HUES6 (cell line): ENCODE measurements around the gene LAMA2.
"Not testable (repeated sequence)": the region's sequence is repeated elsewhere in the genome, so short reads cannot be mapped to it uniquely, and the experiment has no call there.

Experiments used
- H3K27ac ChIP-seq: 2 replicates; pipeline ENCODE4 v1.7.0; 2013; ENCODE audit warnings: low read depth, mild to moderate bottlenecking, low read length, inconsistent platforms
- H3K27me3 ChIP-seq: 2 replicates; pipeline ENCODE4 v1.6.1; 2013; ENCODE audit warnings: low read length; ENCODE audit not compliant: control insufficient read depth, insufficient read depth
- H3K36me3 ChIP-seq: 2 replicates; pipeline ENCODE4 v1.6.1; 2013; ENCODE audit warnings: low read length; ENCODE audit not compliant: control insufficient read depth, insufficient read depth
- H3K4me1 ChIP-seq: 2 replicates; pipeline ENCODE4 v1.6.1; 2013; ENCODE audit warnings: low read length; ENCODE audit not compliant: control insufficient read depth, insufficient read depth
- H3K4me3 ChIP-seq: 2 replicates; pipeline ENCODE4 v1.5.1; 2013; ENCODE audit warnings: low read depth, low read length
- H3K9ac ChIP-seq: one replicate; pipeline ENCODE4 v1.6.1; 2013; ENCODE audit warnings: mild to moderate bottlenecking, low read length
- H3K9me3 ChIP-seq: 2 replicates; pipeline ENCODE4 v1.6.1; 2013; ENCODE audit warnings: low read depth, low read length; ENCODE audit not compliant: control insufficient read depth, insufficient read depth

Gene LAMA2

DNA sequence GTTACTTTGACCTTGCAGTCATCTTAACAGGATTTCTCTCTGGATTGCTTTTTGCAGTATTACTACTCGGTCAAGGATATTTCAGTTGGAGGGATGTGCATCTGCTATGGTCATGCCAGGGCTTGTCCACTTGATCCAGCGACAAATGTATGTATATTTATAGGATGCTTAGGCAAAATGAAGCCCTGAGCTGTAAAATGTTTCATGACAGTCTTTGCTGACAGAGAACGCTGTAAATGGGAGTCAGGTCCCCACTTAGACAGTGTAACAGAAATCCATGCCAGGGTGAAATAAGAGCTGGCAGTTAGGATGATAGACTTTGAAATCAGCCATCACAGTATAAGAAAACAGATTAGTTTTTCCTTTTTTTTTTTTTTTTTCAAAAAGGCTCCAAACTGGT is 264.0 kb downstream of the LAMA2 start:
- no peaks in the 10 kb centered on the region for H3K36me3 ChIP-seq
- H3K4me3 ChIP-seq, result no peak overlapping the region
- H3K9ac ChIP-seq, result no peak overlapping the region
- no peaks in the 10 kb centered on the region for H3K4me1 ChIP-seq
- H3K27ac ChIP-seq, result peak overlapping the region; percentile 37; the same call in 1 of the 2 replicates
- H3K9me3 ChIP-seq, result no peaks in the 10 kb centered on the region
- no peaks in the 10 kb centered on the region for H3K27me3 ChIP-seq

DNA sequence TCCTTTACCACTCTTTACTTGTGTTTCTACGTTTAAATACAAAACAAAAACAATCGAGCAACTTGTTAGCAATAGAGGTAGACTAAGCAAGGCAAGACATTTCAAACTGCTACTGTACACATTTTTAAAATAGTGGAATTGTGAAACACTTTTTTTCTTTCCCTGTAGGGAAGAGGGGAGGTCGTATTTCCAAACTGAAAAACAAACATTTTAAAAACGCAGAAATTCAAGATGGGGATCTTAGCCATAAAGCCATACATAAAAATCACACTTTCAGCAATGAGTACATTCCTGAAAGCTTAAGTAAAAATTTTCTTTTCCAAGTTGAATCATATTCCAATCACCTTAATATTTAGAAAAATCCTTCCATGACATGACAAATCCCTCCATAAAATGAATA is 267.6 kb downstream of the LAMA2 start:
- H3K4me1 ChIP-seq, result no peaks in the 10 kb centered on the region
- no peak overlapping the region for H3K27ac ChIP-seq
- H3K9me3 ChIP-seq, result no peaks in the 10 kb centered on the region
- no peak overlapping the region for H3K4me3 ChIP-seq
- H3K27me3 ChIP-seq, result no peaks in the 10 kb centered on the region
- no peak overlapping the region for H3K9ac ChIP-seq
- H3K36me3 ChIP-seq, result no peaks in the 10 kb centered on the region

DNA sequence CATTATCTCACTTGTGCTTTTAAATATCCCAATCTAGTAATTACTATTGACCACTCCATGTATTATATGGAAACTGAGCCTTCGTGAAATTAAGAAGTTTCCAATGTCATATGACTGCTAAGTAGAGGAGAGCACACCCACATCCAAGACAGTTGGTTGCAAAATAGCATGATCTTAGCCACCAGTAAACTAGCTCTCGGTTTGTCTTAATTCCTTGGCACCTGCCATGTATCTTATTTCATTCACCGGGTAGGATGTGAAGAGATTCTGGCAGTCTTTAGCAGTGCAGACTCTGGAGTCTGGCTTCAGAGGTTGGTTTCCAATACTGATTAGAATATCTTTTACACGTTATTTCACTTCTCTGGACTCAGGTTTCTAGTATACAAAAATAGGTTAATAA is 270.3 kb downstream of the LAMA2 start:
- Histone ChIP-seq H3K4me3 (no peak overlapping the region), H3K4me1 (no peaks in the 10 kb centered on the region), H3K36me3 (no peaks in the 10 kb centered on the region), H3K9ac (no peak overlapping the region), H3K27ac (no peak overlapping the region), H3K9me3 (no peaks in the 10 kb centered on the region), H3K27me3 (no peaks in the 10 kb centered on the region)

DNA sequence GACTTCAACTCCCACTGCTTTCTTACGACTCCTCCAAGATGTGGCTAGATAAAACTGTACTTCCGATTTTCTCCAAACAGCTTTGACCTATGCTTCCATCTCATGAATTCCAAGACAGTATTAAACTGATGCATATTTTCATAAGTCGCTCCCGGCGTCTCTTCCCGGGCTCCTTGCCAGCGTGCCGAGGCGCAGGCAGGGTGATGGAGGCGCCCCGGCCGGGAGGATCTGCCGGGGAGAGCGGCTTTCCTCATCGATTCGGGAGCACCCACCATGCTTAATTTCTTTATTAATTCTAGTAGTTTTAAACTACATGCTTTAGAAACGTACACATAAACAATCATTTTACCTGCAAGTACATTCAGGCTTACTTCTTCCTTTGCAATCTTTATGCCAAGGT is 276.3 kb downstream of the LAMA2 start:
- H3K4me1 ChIP-seq, H3K27me3 ChIP-seq, H3K36me3 ChIP-seq, H3K9ac ChIP-seq, H3K9me3 ChIP-seq, H3K4me3 ChIP-seq, H3K27ac ChIP-seq: not testable (repeated sequence)

DNA sequence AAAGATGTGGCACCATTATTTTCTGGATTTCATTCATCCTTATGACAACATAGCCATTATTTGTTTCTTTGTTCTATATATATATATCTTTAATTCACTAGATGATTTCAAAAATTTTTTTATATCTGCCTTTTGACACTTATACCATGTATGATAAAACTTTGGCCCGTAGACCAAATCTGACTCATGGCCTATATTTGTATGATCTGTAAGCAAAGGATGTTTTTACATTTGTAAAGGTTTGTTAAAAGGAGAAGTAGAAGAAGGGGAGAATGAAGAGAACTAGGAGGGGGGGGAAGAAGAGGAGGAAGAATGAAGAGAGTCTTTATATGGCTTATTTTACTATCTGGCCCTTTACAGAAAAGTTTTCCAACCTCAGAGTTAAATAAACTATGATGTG is 279.7 kb downstream of the LAMA2 start:
- Histone ChIP-seq H3K9me3 (no peaks in the 10 kb centered on the region), H3K4me1 (no peaks in the 10 kb centered on the region), H3K4me3 (no peak overlapping the region), H3K36me3 (no peaks in the 10 kb centered on the region), H3K9ac (no peak overlapping the region), H3K27me3 (no peaks in the 10 kb centered on the region), H3K27ac (no peak overlapping the region)

DNA sequence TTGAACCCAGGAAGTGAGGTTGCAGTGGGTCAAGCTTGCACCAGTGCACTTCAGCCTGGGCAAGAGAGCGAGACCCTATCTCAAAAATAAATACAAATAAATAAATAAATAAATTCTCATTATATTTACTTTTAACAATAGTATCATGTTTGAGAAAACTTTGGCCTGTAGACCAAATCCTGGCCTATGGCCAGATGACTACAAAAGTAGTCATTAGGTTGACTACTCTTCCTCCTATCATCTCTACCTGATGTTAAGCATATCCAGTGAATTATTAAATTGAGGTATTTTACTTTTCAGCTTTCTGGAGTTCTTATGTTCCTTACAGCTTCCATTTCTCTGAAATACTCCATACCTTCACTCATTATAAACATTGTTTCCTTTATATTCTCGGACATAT is 280.6 kb downstream of the LAMA2 start:
- no peak overlapping the region for H3K27ac ChIP-seq
- H3K27me3 ChIP-seq, result no peaks in the 10 kb centered on the region
- no peak overlapping the region for H3K4me3 ChIP-seq
- no peaks in the 10 kb centered on the region for H3K4me1 ChIP-seq
- no peaks in the 10 kb centered on the region for H3K36me3 ChIP-seq
- no peak overlapping the region for H3K9ac ChIP-seq
- no peaks in the 10 kb centered on the region for H3K9me3 ChIP-seq

DNA sequence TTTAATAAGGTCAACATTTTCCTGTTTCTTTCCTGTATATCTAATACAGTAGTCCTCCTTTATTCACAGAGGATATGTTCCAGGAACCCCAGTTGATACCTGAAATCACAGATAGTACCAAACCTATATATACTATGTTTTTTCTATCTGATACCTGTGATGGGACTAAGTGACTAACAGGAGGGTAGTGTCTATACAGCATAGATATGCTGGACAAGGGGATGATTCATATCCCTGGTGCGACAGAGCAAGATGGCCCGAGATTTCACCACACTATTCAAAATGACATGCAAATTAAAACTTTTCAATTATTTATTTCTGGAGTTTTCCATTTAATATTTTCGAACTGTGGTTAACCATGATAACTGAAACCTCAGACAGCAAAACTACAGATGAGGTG is 281.1 kb downstream of the LAMA2 start:
- Histone ChIP-seq H3K27me3 (no peaks in the 10 kb centered on the region), H3K4me1 (no peaks in the 10 kb centered on the region), H3K36me3 (no peaks in the 10 kb centered on the region)

DNA sequence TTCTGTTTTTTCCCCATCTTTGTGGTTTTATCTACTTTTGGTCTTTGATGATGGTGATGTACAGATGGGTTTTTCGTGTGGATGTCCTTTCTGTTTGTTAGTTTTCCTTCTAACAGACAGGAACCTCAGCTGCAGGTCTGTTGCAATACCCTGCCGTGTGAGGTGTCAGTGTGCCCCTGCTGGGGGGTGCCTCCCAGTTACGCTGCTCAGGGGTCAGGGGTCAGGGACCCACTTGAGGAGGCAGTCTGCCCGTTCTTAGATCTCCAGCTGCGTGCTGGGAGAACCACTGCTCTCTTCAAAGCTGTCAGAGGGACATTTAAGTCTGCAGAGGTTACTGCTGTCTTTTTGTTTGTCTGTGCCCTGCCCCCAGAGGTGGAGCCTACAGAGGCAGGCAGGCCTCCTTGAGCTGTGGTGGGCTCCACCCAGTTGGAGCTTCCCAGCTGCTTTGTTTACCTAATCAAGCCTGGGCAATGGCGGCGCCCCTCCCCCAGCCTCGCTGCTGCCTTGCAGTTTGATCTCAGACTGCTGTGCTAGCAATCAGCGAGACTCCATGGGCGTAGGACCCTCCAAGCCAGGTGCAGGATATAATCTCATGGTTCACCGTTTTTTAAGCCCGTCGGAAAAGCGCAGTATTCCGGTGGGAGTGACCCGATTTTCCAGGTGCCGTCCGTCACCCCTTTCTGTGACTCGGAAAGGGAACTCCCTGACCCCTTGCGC is 289.5 kb downstream of the LAMA2 start:
- H3K4me1 ChIP-seq, H3K36me3 ChIP-seq, H3K27me3 ChIP-seq, H3K9me3 ChIP-seq, H3K27ac ChIP-seq: not testable (repeated sequence)
- Histone ChIP-seq H3K9ac (peak overlapping the region; percentile 70), H3K4me3 (peak overlapping the region; percentile 53)

More for the DNA sequence above, 281.1 kb downstream of the LAMA2 start:
- Histone ChIP-seq H3K4me3 (no peak overlapping the region), H3K9ac (no peak overlapping the region), H3K9me3 (no peaks in the 10 kb centered on the region), H3K27ac (no peak overlapping the region)

DNA sequence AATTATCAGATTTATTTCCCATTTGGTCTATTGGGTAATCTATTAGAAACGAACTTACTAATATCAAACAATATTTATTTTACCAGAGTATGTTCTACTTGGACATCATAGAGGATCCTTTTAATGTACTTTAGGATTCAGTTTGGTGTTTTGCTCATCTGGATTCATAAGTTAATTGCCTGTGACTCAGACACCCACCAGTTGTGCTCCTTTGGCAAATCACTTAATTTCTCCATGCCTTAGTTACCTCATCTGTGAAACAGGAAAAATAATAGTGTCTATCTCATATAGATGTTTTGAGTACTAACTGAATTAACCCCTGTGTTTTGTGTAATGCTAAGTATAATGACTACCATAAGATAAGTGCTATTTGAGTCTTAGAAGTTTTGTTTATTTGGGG is 292.1 kb downstream of the LAMA2 start:
- H3K9ac ChIP-seq, result no peak overlapping the region
- H3K9me3 ChIP-seq, result no peaks in the 10 kb centered on the region
- no peaks in the 10 kb centered on the region for H3K36me3 ChIP-seq
- no peaks in the 10 kb centered on the region for H3K4me1 ChIP-seq
- no peak overlapping the region for H3K27ac ChIP-seq
- H3K27me3 ChIP-seq, result no peaks in the 10 kb centered on the region
- no peak overlapping the region for H3K4me3 ChIP-seq

DNA sequence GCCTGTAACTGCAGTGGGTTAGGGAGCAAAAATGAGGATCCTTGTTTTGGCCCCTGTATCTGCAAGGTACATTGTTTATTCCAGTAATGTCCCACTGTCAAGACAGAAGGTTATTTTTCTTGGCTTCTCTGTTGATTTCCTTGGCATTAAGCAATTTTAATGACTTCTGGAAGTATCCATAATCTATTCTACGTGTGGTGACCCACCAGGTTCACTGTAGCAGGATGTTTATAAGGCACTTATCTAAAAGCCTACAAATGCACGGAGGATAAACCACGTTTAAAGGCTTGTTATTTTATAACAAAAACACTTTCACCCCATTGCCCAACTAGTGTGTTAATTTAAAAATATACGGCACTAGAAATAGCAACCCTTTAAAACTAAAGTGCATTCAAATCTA is 294.9 kb downstream of the LAMA2 start:
- Histone ChIP-seq H3K27ac (no peak overlapping the region), H3K9me3 (no peaks in the 10 kb centered on the region), H3K36me3 (no peaks in the 10 kb centered on the region), H3K4me3 (no peak overlapping the region), H3K4me1 (no peaks in the 10 kb centered on the region), H3K9ac (no peak overlapping the region), H3K27me3 (no peaks in the 10 kb centered on the region)

DNA sequence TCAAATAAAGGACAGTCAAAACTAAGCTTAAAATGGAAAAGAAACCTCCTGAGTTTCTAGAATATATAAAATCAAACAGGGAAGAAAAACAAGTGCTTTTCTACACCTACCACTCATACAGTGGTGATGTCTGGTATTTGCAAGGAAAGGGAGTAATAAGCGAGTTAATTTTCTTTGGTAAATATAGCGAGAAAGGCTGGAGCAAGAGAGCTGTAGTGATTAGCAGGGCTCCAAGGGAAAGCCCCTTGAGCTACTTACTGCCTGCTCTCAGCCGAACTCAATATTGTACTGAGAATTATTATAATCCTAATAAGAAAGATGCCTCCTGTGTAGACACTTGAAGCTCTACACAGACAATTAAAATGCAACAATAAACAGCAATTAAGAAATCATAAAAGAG is 296.3 kb downstream of the LAMA2 start:
- Histone ChIP-seq H3K27ac (no peak overlapping the region), H3K9ac (no peak overlapping the region), H3K4me3 (no peak overlapping the region), H3K36me3 (no peaks in the 10 kb centered on the region), H3K27me3 (no peaks in the 10 kb centered on the region), H3K9me3 (no peaks in the 10 kb centered on the region), H3K4me1 (no peaks in the 10 kb centered on the region)

DNA sequence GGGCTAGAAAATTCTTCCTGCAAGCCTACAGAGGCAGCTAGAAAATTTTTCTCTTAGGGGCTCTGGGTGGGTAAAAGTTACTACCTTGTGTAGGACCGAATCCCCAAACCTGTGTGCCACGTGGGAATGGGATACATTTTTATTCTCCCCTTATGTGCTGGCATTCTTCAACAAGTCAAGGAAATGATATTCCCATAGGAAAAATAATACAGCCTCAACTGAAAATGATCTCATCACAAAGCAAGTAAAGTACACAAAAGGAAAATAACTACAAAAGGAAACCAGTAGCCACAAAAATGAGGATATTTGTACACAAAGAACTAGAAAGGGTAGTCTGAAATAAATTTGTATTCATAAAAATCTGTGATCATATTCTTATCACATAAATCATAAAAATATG is 298.1 kb downstream of the LAMA2 start:
- no peaks in the 10 kb centered on the region for H3K4me1 ChIP-seq
- no peaks in the 10 kb centered on the region for H3K9me3 ChIP-seq
- H3K27ac ChIP-seq, result no peak overlapping the region

More for the DNA sequence above, 298.1 kb downstream of the LAMA2 start:
- H3K4me3 ChIP-seq, result no peak overlapping the region
- no peak overlapping the region for H3K9ac ChIP-seq
- H3K36me3 ChIP-seq, result no peaks in the 10 kb centered on the region
- no peaks in the 10 kb centered on the region for H3K27me3 ChIP-seq
